Colonic mucosa (tissue), 4 donors: ENCODE measurements around the gene SLFN12. TPM values are rescaled to one million over a fixed set of nuclear protein-coding genes. Genes with fewer than 3 reads are reported as not detected.
"Not testable (repeated sequence)": the region's sequence is repeated elsewhere in the genome, so short reads cannot be mapped to it uniquely, and the experiment has no call there.

ENCODE experiments used
- DNase-seq: peaks from one replicate; pipeline ENCODE4 v3.0.0-alpha.2; 2020
- H3K27ac ChIP-seq: fragments of 200-600 bp; one replicate; pipeline ENCODE4 v1.8.0; 2021
- H3K27me3 ChIP-seq: fragments of 200-600 bp; one replicate; pipeline ENCODE4 v1.8.0; 2021
- H3K36me3 ChIP-seq: fragments of 200-600 bp; one replicate; pipeline ENCODE4 v1.8.0; 2021
- H3K4me1 ChIP-seq: fragments of 200-600 bp; one replicate; pipeline ENCODE4 v1.8.0; 2021; ENCODE audit warnings: mild to moderate bottlenecking
- H3K4me3 ChIP-seq: fragments of 200-600 bp; one replicate; pipeline ENCODE4 v1.8.0; 2021
- H3K9ac ChIP-seq, 2 donors: one replicate each; pipeline ENCODE4 v1.7.0; 2013; ENCODE audit warnings: control low read depth in 2 of 2, low read depth in 2 of 2, low read length in 2 of 2
- H3K9me3 ChIP-seq: fragments of 200-600 bp; one replicate; pipeline ENCODE4 v1.8.0; 2021
- CTCF ChIP-seq: fragments of 200-600 bp; IDR thresholded peaks from one replicate; pipeline ENCODE4 v1.8.0; 2022; ENCODE audit warnings: antibody characterized with exemption, mild to moderate bottlenecking
- intact Hi-C: fragments of 100-400 bp; cut with DNase I; formaldehyde crosslinking; loops from one replicate; pipeline ENCODE4 v1.14.1; 2022
- total RNA-seq, 2 donors: library from RNA; stranded (reverse); fragmentation: NEBNext Ultra II Directional in 1 of 2; extraction: Animal tissue kit (Norgen Biotek cat#: 25700) in 1 of 2; gene quantifications; one replicate each; pipeline ENCODE4 v1.2.1, GENCODE V29; 2021
- donor health status: healthy.
- donor health status: DM: no; HTN: no; CAD: no.
- donor health status: DM: no; HTN: no; CAD: no.

The SLFN12 gene
- total RNA-seq, 2 donors from 2014 or later: 1.3 to 2.0 TPM

- no peak for DNase-seq
- TF ChIP-seq CTCF: no peak
- intact Hi-C loops: no loop called here
Observed at GRCh38 chr17:35428229-35428628, 4.1 kb downstream of the SLFN12 start.

GRCh38 chr17:35423761-35424160, 8.5 kb downstream of the SLFN12 start:
- intact Hi-C loops: no loop called here

More at GRCh38 chr17:35428229-35428628, 4.1 kb downstream of the SLFN12 start:
- H3K4me3 ChIP-seq: no peak overlapping the region
- no peak overlapping the region for H3K27ac ChIP-seq
- H3K9ac ChIP-seq: no peak overlapping the region
- no peaks in the 10 kb centered on the region for H3K9me3 ChIP-seq
- H3K4me1 ChIP-seq: no peaks in the 10 kb centered on the region
- H3K27me3 ChIP-seq: no peaks in the 10 kb centered on the region
- H3K36me3 ChIP-seq: no peaks in the 10 kb centered on the region

GRCh38 chr17:35421069-35421468, 11.2 kb downstream of the SLFN12 start:
- H3K4me3 ChIP-seq, H3K36me3 ChIP-seq, H3K9me3 ChIP-seq, H3K27me3 ChIP-seq, intact Hi-C loops, H3K27ac ChIP-seq, DNase-seq, H3K9ac ChIP-seq, H3K4me1 ChIP-seq: not testable (repeated sequence)

More at GRCh38 chr17:35423761-35424160, 8.5 kb downstream of the SLFN12 start:
- Histone ChIP-seq H3K36me3 (no peaks in the 10 kb centered on the region), H3K4me1 (no peaks in the 10 kb centered on the region), H3K4me3 (no peak overlapping the region), H3K27me3 (no peaks in the 10 kb centered on the region), H3K27ac (no peak overlapping the region), H3K9ac (no peak overlapping the region), H3K9me3 (no peaks in the 10 kb centered on the region)
- no peak for TF ChIP-seq CTCF
- DNase-seq: no peak

GRCh38 chr17:35416659-35417058, 15.6 kb downstream of the SLFN12 start:
- no peak for TF ChIP-seq CTCF
- Histone ChIP-seq H3K4me3 (no peak overlapping the region), H3K36me3 (no peaks in the 10 kb centered on the region), H3K9ac (no peak overlapping the region), H3K27ac (no peak overlapping the region), H3K27me3 (no peaks in the 10 kb centered on the region), H3K4me1 (no peaks in the 10 kb centered on the region), H3K9me3 (no peaks in the 10 kb centered on the region)
- DNase-seq: no peak
- intact Hi-C loops: no loop called here

- intact Hi-C loops, H3K4me1 ChIP-seq, H3K9ac ChIP-seq, H3K9me3 ChIP-seq, H3K27me3 ChIP-seq, H3K27ac ChIP-seq, DNase-seq, H3K36me3 ChIP-seq, H3K4me3 ChIP-seq: not testable (repeated sequence)
Observed at GRCh38 chr17:35414707-35415106, 17.6 kb downstream of the SLFN12 start.

GRCh38 chr17:35414247-35414646, 18.1 kb downstream of the SLFN12 start:
- H3K36me3 ChIP-seq: no peaks in the 10 kb centered on the region
- DNase-seq: no peak
- H3K9me3 ChIP-seq: no peaks in the 10 kb centered on the region
- intact Hi-C loops: no loop called here
- no peaks in the 10 kb centered on the region for H3K4me1 ChIP-seq
- H3K4me3 ChIP-seq: no peak overlapping the region
- H3K27me3 ChIP-seq: no peaks in the 10 kb centered on the region
- TF ChIP-seq CTCF: no peak
- no peak overlapping the region for H3K9ac ChIP-seq
- H3K27ac ChIP-seq: no peak overlapping the region

- Histone ChIP-seq H3K27me3 (no peaks in the 10 kb centered on the region), H3K4me3 (no peak overlapping the region), H3K9me3 (no peaks in the 10 kb centered on the region), H3K36me3 (no peaks in the 10 kb centered on the region), H3K27ac (no peak overlapping the region), H3K4me1 (no peaks in the 10 kb centered on the region), H3K9ac (no peak overlapping the region)
- no peak for DNase-seq
- no peak for TF ChIP-seq CTCF
- intact Hi-C loops: no loop called here
Observed at GRCh38 chr17:35407531-35407930, 24.8 kb downstream of the SLFN12 start.
